ENCODE data around the gene INPP5F. TPM values are rescaled to one million over a fixed set of nuclear protein-coding genes. Genes with fewer than 3 reads are reported as not detected.
"Not testable (repeated sequence)": the region's sequence is repeated elsewhere in the genome, so short reads cannot be mapped to it uniquely, and the experiment has no call there.

INPP5F gene
- total RNA-seq, 1 donor from 2014 or later: 36.8 TPM

GRCh38 chr10:119706521-119707278 lies 19.1 kb upstream of the INPP5F start:
- Mint-ChIP-seq H3K27me3 (ENCODE audit: unreplicated experiment) (peaks cover 6% of the 10 kb centered on the region), H3K4me1 (ENCODE audit: unreplicated experiment) (peaks cover 7% of the 10 kb centered on the region), H3K36me3 (ENCODE audit: unreplicated experiment) (peaks cover 2% of the 10 kb centered on the region), H3K27ac (ENCODE audit: unreplicated experiment) (no peak overlapping the region), H3K9me3 (ENCODE audit: unreplicated experiment) (peaks cover 4% of the 10 kb centered on the region), H3K4me3 (ENCODE audit: unreplicated experiment) (no peak overlapping the region)
- no peak for TF ChIP-seq CTCF (IDR thresholded peaks at IDR 0.05)
- no peak for DNase-seq (ENCODE audit: extremely low spot score, unreplicated experiment)

GRCh38 chr10:119707331-119707730 lies 18.5 kb upstream of the INPP5F start:
- not testable (repeated sequence) for H3K4me1 Mint-ChIP-seq (ENCODE audit: unreplicated experiment); H3K9me3 Mint-ChIP-seq (ENCODE audit: unreplicated experiment); H3K27ac Mint-ChIP-seq (ENCODE audit: unreplicated experiment); H3K4me3 Mint-ChIP-seq (ENCODE audit: unreplicated experiment); H3K36me3 Mint-ChIP-seq (ENCODE audit: unreplicated experiment); DNase-seq (ENCODE audit: extremely low spot score, unreplicated experiment); H3K27me3 Mint-ChIP-seq (ENCODE audit: unreplicated experiment)

GRCh38 chr10:119710935-119711334 lies 14.9 kb upstream of the INPP5F start:
- H3K27ac Mint-ChIP-seq (ENCODE audit: unreplicated experiment); H3K4me3 Mint-ChIP-seq (ENCODE audit: unreplicated experiment); H3K27me3 Mint-ChIP-seq (ENCODE audit: unreplicated experiment); DNase-seq (ENCODE audit: extremely low spot score, unreplicated experiment); H3K36me3 Mint-ChIP-seq (ENCODE audit: unreplicated experiment); H3K9me3 Mint-ChIP-seq (ENCODE audit: unreplicated experiment); H3K4me1 Mint-ChIP-seq (ENCODE audit: unreplicated experiment): not testable (repeated sequence)

GRCh38 chr10:119713744-119714483 lies 11.9 kb upstream of the INPP5F start:
- Mint-ChIP-seq H3K9me3 (ENCODE audit: unreplicated experiment) (no peaks in the 10 kb centered on the region), H3K4me3 (ENCODE audit: unreplicated experiment) (no peak overlapping the region), H3K36me3 (ENCODE audit: unreplicated experiment) (no peaks in the 10 kb centered on the region), H3K27me3 (ENCODE audit: unreplicated experiment) (no peaks in the 10 kb centered on the region), H3K27ac (ENCODE audit: unreplicated experiment) (no peak overlapping the region), H3K4me1 (ENCODE audit: unreplicated experiment) (peaks cover 10% of the 10 kb centered on the region)
- no peak for DNase-seq (ENCODE audit: extremely low spot score, unreplicated experiment)
- TF ChIP-seq CTCF (IDR thresholded peaks at IDR 0.05): no peak

- no peaks in the 10 kb centered on the region for H3K36me3 Mint-ChIP-seq (ENCODE audit: unreplicated experiment)
- H3K27me3 Mint-ChIP-seq (ENCODE audit: unreplicated experiment): no peaks in the 10 kb centered on the region
- no peak overlapping the region for H3K4me3 Mint-ChIP-seq (ENCODE audit: unreplicated experiment)
- H3K9me3 Mint-ChIP-seq (ENCODE audit: unreplicated experiment): no peaks in the 10 kb centered on the region
- no peak for DNase-seq (ENCODE audit: extremely low spot score, unreplicated experiment)
- H3K27ac Mint-ChIP-seq (ENCODE audit: unreplicated experiment): no peak overlapping the region
- H3K4me1 Mint-ChIP-seq (ENCODE audit: unreplicated experiment): peaks cover 8% of the 10 kb centered on the region
- no peak for TF ChIP-seq CTCF (IDR thresholded peaks at IDR 0.05)
Measured at GRCh38 chr10:119714484-119714816, 11.4 kb upstream of the INPP5F start.
